Measurements from ENCODE around the gene CLEC16A.

DNA sequence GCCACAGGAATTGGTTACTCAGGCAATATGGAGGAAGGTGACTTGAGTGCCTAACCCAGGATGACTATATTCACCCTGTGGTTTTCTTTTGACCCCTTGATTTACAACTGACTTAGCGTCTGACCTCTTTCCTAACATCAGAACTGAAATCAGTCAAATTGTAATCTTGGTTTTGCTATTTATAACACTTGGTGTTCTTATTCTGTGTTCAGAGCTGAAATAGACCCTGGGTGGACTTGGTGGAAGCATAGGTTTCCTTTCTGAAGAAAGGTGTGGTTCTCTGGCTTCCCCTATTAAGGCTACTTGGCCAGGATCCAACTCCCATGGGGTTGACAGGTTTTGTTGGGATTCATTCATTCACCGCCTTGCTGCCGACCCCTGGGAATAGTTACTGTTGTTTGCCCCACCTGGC, 80.8 kb downstream of the CLEC16A start:
- no peak for TF ChIP-seq POLR2A (IDR thresholded peaks at IDR 0.05; ENCODE audit: low read length)
- no peak for TF ChIP-seq GATA1 (IDR thresholded peaks at IDR 0.05; ENCODE audit: low read depth, low read length)
